ENCODE data around the gene MALRD1. TPM values are rescaled to one million over a fixed set of nuclear protein-coding genes. Genes with fewer than 3 reads are reported as not detected.
"Not testable (repeated sequence)": the region's sequence is repeated elsewhere in the genome, so short reads cannot be mapped to it uniquely, and the experiment has no call there.

MALRD1 gene
- total and polyA plus RNA-seq, 2 donors (not counting 1 experiment from before 2014, with no cell fraction given) = 0.62 to 1.7 TPM

GRCh38 chr10:19731560-19731959 is 683.0 kb downstream of the MALRD1 start:
- H3K79me2 ChIP-seq (ENCODE audit: control insufficient read depth, insufficient read depth, low read length) = no peaks in the 10 kb centered on the region
- H3K36me3 ChIP-seq (ENCODE audit: control insufficient read depth, insufficient read depth, low read length) = no peaks in the 10 kb centered on the region
- H3K27me3 ChIP-seq (ENCODE audit: control insufficient read depth, insufficient read depth, low read length) = no peaks in the 10 kb centered on the region
- H3K4me1 ChIP-seq (ENCODE audit: control insufficient read depth, extremely low read depth, insufficient read depth, low read length) = peaks cover 3% of the 10 kb centered on the region
- no peak overlapping the region for H3K9ac ChIP-seq (ENCODE audit: insufficient read depth, low read length)
- H3K27ac ChIP-seq (ENCODE audit: insufficient read depth, low read length) = no peak overlapping the region
- H4K20me1 ChIP-seq (ENCODE audit: control insufficient read depth, extremely low read depth, insufficient read depth, low read length) = no peaks in the 10 kb centered on the region
- no peak for DNase-seq (ENCODE audit: low read depth in 2 of 2)
- no peaks in the 10 kb centered on the region for H3K9me3 ChIP-seq (ENCODE audit: control insufficient read depth, insufficient read depth, low read depth, low read length)
- no peak overlapping the region for H2AFZ ChIP-seq (ENCODE audit: low read length)
- H3K4me2 ChIP-seq (ENCODE audit: extremely low read depth, insufficient read depth, low read length) = no peak overlapping the region
- H3K4me3 ChIP-seq (replicated peaks in 1 of 4; ENCODE audit: control extremely low read depth in 1 of 4, insufficient read depth in 1 of 4, low read depth in 3 of 4, low read length in 4 of 4) = no peak overlapping the region
- TF ChIP-seq CTCF (conservative IDR thresholded peaks at IDR 0.05 in 1 of 2, IDR thresholded peaks at IDR 0.05 in 1 of 2; ENCODE audit: low read depth in 1 of 2, low read length in 2 of 2) = no peak
- no peak for TF ChIP-seq EZH2 (IDR thresholded peaks at IDR 0.05; ENCODE audit: low read length, missing control alignments)

GRCh38 chr10:19738440-19738839 is 689.8 kb downstream of the MALRD1 start:
- H2AFZ ChIP-seq (ENCODE audit: low read length) = no peak overlapping the region
- no peak overlapping the region for H3K4me2 ChIP-seq (ENCODE audit: extremely low read depth, insufficient read depth, low read length)
- TF ChIP-seq CTCF (conservative IDR thresholded peaks at IDR 0.05 in 1 of 2, IDR thresholded peaks at IDR 0.05 in 1 of 2; ENCODE audit: low read depth in 1 of 2, low read length in 2 of 2) = no peak
- no peak for TF ChIP-seq EZH2 (IDR thresholded peaks at IDR 0.05; ENCODE audit: low read length, missing control alignments)

GRCh38 chr10:19739232-19739631 is 690.6 kb downstream of the MALRD1 start:
- not testable (repeated sequence) for H4K20me1 ChIP-seq (ENCODE audit: control insufficient read depth, extremely low read depth, insufficient read depth, low read length); H3K27me3 ChIP-seq (ENCODE audit: control insufficient read depth, insufficient read depth, low read length); H3K9me3 ChIP-seq (ENCODE audit: control insufficient read depth, insufficient read depth, low read depth, low read length); H3K4me3 ChIP-seq (replicated peaks in 1 of 4; ENCODE audit: control extremely low read depth in 1 of 4, insufficient read depth in 1 of 4, low read depth in 3 of 4, low read length in 4 of 4); DNase-seq (ENCODE audit: low read depth in 2 of 2); H2AFZ ChIP-seq (ENCODE audit: low read length); H3K79me2 ChIP-seq (ENCODE audit: control insufficient read depth, insufficient read depth, low read length); H3K36me3 ChIP-seq (ENCODE audit: control insufficient read depth, insufficient read depth, low read length); H3K4me1 ChIP-seq (ENCODE audit: control insufficient read depth, extremely low read depth, insufficient read depth, low read length); H3K4me2 ChIP-seq (ENCODE audit: extremely low read depth, insufficient read depth, low read length); H3K9ac ChIP-seq (ENCODE audit: insufficient read depth, low read length); H3K27ac ChIP-seq (ENCODE audit: insufficient read depth, low read length)

More at GRCh38 chr10:19738440-19738839, 689.8 kb downstream of the MALRD1 start:
- Histone ChIP-seq H3K9me3 (ENCODE audit: control insufficient read depth, insufficient read depth, low read depth, low read length) (no peaks in the 10 kb centered on the region), H3K27me3 (ENCODE audit: control insufficient read depth, insufficient read depth, low read length) (no peaks in the 10 kb centered on the region), H3K27ac (ENCODE audit: insufficient read depth, low read length) (no peak overlapping the region), H3K9ac (ENCODE audit: insufficient read depth, low read length) (no peak overlapping the region), H3K4me1 (ENCODE audit: control insufficient read depth, extremely low read depth, insufficient read depth, low read length) (no peaks in the 10 kb centered on the region), H3K79me2 (ENCODE audit: control insufficient read depth, insufficient read depth, low read length) (no peaks in the 10 kb centered on the region), H3K36me3 (ENCODE audit: control insufficient read depth, insufficient read depth, low read length) (no peaks in the 10 kb centered on the region), H4K20me1 (ENCODE audit: control insufficient read depth, extremely low read depth, insufficient read depth, low read length) (no peaks in the 10 kb centered on the region), H3K4me3 (replicated peaks in 1 of 4; ENCODE audit: control extremely low read depth in 1 of 4, insufficient read depth in 1 of 4, low read depth in 3 of 4, low read length in 4 of 4) (no peak overlapping the region)
- no peak for DNase-seq (ENCODE audit: low read depth in 2 of 2)

GRCh38 chr10:19742144-19742543 is 693.5 kb downstream of the MALRD1 start:
- H3K27me3 ChIP-seq (ENCODE audit: control insufficient read depth, insufficient read depth, low read length); H2AFZ ChIP-seq (ENCODE audit: low read length); DNase-seq (ENCODE audit: low read depth in 2 of 2); H3K4me3 ChIP-seq (replicated peaks in 1 of 4; ENCODE audit: control extremely low read depth in 1 of 4, insufficient read depth in 1 of 4, low read depth in 3 of 4, low read length in 4 of 4); H3K4me2 ChIP-seq (ENCODE audit: extremely low read depth, insufficient read depth, low read length); H3K4me1 ChIP-seq (ENCODE audit: control insufficient read depth, extremely low read depth, insufficient read depth, low read length); H3K27ac ChIP-seq (ENCODE audit: insufficient read depth, low read length); H3K9ac ChIP-seq (ENCODE audit: insufficient read depth, low read length); H3K36me3 ChIP-seq (ENCODE audit: control insufficient read depth, insufficient read depth, low read length); H3K9me3 ChIP-seq (ENCODE audit: control insufficient read depth, insufficient read depth, low read depth, low read length); H3K79me2 ChIP-seq (ENCODE audit: control insufficient read depth, insufficient read depth, low read length); H4K20me1 ChIP-seq (ENCODE audit: control insufficient read depth, extremely low read depth, insufficient read depth, low read length): not testable (repeated sequence)

All from fibroblast of lung (primary cell).